GM19395 (cell line): ENCODE data around the gene ARRB1.
"Not testable (repeated sequence)": the region's sequence is repeated elsewhere in the genome, so short reads cannot be mapped to it uniquely, and the experiment has no call there.

Source experiments
- ATAC-seq: cut with Tn5 transposase; IDR thresholded peaks from one replicate; pipeline ENCODE4 v1.9.1; 2021; ENCODE audit warnings: mild to moderate bottlenecking, moderate library complexity; ENCODE audit not compliant: unreplicated experiment

ARRB1 gene

GRCh38 chr11:75325713-75326438 lies 25.6 kb downstream of the ARRB1 start:
- ATAC-seq, result no peak

DNA sequence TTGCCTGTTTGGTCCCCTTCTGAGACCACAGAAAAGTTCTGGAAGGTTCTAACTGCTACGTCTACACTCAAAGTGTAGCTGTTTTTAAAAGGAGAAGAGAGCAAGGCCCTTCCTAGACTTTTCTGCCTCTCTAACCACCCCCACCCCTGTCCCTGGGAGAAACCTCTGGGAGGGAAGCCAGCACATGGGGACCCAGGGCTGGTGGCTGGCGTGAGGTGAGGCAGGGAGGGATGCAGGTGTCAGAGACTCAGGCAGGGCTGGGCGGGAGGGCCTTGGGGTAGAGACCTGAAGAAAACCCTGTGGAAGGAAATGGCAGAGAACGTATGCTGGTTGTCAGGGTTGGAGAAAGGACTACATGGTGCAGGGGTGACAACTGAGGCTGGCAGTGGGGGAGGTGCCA lies 26.7 kb downstream of the ARRB1 start:
- no peak for ATAC-seq

DNA sequence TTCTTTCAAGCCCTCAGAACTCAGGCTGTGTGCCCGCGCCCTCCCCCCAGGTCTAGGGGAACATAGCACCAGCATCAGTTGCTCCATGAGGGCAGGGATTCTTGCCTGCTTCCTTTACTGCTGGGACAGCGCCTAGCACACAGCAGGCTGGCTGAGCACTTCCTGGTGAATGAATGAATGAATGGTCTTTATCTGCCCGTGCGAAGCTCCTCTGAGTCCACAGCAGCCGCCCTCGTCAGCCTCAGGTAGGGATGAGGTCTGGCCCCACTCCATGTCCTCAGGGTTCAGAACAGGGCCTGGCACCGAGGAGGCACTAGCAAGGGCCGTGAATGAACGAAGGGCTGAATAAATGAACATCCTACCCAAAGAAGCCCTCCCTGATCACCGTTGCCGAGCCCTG lies 27.3 kb downstream of the ARRB1 start:
- ATAC-seq, result no peak

GRCh38 chr11:75323609-75324008 lies 27.9 kb downstream of the ARRB1 start:
- no peak for ATAC-seq

DNA sequence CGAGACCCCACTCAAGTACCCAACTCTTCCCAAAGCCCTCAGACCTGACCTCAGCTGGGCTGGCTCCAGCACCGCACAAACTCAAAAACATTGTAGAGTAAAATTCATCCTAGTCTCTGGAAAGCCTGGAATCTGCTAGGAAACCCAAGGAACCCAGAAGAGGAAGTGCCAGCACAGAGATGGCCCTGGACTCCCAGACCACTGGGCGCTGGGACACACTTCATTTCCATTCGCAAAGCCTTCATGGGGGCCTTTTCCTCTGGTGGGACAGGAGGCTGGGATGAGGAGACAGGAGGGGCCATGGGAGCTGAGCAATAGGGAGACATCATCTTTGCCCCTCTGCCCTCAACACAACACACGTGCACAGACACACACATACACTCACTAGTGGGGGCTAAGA lies 30.8 kb downstream of the ARRB1 start:
- no peak for ATAC-seq

GRCh38 chr11:75320046-75320618 lies 31.3 kb downstream of the ARRB1 start:
- ATAC-seq, result no peak

DNA sequence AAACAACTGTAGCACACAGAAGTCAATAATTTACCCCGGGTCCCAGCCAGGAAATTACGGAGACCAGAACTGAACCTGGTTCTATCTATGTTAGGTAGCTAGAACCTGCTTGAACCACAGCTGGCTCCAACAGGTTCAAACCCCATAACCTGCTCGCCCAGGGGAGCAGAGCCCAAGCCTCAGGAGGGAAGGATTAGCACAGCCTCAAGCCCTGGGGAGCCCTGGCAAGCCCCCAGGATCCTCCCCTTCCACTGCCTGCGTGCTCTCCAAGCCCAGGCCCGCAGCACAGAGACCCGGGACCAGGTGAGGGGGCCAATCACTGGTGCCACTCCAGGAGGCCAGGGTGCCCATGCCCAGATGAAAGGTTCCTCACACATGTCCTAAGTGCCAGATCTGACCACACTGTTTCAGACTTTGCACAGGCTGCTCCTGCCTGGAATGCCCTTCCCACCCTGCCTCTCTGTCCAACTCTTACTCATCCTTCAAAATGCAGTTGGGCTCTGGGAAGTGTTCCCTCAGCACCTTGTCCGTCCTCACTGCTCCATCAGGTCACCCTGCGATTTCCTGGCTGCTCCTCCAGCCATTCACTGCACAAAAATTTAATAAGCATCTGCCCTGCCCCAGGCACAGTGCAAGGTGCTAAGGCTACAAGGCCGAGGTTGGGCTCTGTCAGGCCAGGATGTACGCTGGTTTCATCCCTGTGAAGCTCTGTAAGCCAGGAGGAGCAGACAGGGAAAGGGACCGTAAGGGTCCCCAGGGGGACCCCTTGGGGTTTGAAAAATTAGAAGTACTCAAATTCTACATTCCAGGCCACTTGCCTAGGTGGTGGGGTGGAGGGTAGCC lies 32.2 kb downstream of the ARRB1 start:
- ATAC-seq, result no peak

- ATAC-seq, result no peak
These were observed 33.9 kb downstream of the ARRB1 start for GRCh38 chr11:75317446-75318122.

- ATAC-seq, result no peak
These were observed 36.0 kb downstream of the ARRB1 start for GRCh38 chr11:75315439-75315805.

- ATAC-seq, result no peak
These were observed 36.6 kb downstream of the ARRB1 start for GRCh38 chr11:75314771-75315438.

- no peak for ATAC-seq
These were observed 37.8 kb downstream of the ARRB1 start for GRCh38 chr11:75313513-75314272.

GRCh38 chr11:75312346-75312745 lies 39.1 kb downstream of the ARRB1 start:
- no peak for ATAC-seq

DNA sequence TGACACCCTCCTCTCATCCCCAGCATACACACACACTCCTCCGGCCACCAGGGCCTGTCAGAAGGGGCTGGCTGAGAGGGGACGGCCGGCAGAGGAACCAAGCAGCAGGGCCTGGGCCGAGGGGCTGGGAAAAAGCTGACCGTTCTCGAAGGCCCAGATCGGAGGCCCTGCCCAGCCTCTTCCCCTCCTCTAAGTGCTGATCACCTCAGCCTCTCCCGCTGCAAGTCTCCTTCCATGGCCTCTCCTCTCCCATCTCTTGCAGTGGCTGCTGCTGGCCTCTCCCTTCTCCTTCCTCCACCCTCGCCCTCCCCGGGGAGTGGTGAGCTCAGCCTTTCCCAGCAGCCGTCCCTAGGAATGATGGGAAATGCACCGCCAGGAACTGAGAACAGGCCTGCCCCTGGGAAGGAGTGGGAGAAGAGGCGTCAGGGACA lies 39.6 kb downstream of the ARRB1 start:
- ATAC-seq, result no peak

- ATAC-seq, result no peak
These were observed 42.5 kb downstream of the ARRB1 start for GRCh38 chr11:75308986-75309385.

- no peak for ATAC-seq
These were observed 43.3 kb downstream of the ARRB1 start for GRCh38 chr11:75308116-75308515.

DNA sequence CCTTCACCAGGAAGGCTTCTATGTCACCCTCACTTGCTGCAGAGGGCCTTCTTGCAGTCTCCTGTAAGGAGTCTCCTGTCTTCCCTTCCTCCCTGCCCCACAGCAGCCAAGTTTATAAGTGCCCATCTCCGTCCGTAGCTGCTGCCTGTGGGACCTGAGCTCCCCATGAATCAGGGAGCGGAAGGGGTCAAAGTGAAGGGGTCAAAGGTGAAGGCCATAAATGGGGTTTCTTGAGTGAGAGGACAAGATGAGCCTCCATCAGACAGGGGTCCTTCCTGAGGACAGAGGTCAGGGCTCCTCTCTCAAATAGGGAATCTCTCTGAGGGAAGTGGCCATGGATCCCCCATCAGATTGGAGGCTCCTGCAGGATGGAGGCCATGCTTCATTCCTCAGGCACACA lies 44.4 kb downstream of the ARRB1 start:
- ATAC-seq, result no peak

DNA sequence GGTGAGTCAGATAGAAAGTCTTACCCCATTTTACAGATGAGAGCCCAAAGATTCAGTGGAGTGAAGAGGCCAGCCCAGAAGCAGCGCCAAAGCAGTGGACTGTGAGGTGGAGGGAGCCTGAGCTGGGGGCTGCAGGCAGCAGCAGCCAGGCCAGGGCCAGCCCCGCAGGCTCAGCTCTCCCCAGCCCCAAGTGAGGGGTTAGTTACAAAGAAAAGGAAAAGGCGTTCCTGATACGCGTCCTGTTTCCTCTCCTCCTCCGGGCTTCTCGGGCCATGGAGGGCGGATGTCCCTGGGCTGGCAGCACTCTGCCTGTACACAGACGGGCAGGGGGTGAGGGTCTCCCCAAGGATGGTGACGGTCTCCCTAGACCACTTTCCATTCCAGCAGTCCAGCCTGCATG lies 44.9 kb downstream of the ARRB1 start:
- ATAC-seq, result no peak

- no peak for ATAC-seq
These were observed 45.5 kb downstream of the ARRB1 start for GRCh38 chr11:75305993-75306392.

DNA sequence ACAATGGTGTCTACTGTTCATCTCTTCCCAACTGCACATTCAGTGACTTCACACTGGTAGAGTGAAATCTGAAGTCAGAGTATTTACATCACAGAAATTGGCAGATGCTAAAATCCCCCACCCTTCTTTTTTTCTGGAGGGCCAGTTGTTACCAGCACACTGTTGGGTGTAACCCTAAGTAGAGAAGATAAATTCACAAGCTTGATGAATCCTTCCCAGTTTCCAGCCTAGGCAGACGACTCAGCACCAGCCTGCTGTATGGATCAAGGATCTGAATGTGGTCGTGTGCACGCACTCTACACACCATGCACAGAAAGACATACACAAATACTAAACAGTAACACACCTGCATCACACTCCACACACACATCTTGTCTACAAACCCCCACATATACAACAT lies 46.0 kb downstream of the ARRB1 start:
- ATAC-seq, result no peak

GRCh38 chr11:75304941-75305340 lies 46.5 kb downstream of the ARRB1 start:
- ATAC-seq, result not testable (repeated sequence)
